Measurements from ENCODE around the gene ZNF70. TPM values are rescaled to one million over a fixed set of nuclear protein-coding genes. Genes with fewer than 3 reads are reported as not detected.
A peak's percentile ranks its signal among the peaks of the same experiment; 100 is the strongest.

The ZNF70 gene
- total RNA-seq, 2 donors from 2014 or later, result 2.8 to 3.5 TPM

GRCh38 chr22:23751441-23751996 is 607 bp upstream of the ZNF70 start:
- H3K4me3 ChIP-seq, result peak overlapping the region; percentile 44
- H3K9ac ChIP-seq (ENCODE audit: low read depth in 2 of 2, low read length in 2 of 2), result peak overlapping the region; percentile 86 to 87
- peak; percentile 59 for DNase-seq
- intact Hi-C loops (cut with DNase I), result no loop called here
- peak overlapping the region; percentile 92 for H3K27ac ChIP-seq
- no peaks in the 10 kb centered on the region for H3K36me3 ChIP-seq
- no peaks in the 10 kb centered on the region for H3K27me3 ChIP-seq
- no peak for TF ChIP-seq CTCF (IDR thresholded peaks at IDR 0.05)
- no peaks in the 10 kb centered on the region for H3K4me1 ChIP-seq
- H3K9me3 ChIP-seq, result no peaks in the 10 kb centered on the region

GRCh38 chr22:23750367-23750713 is 572 bp downstream of the ZNF70 start:
- H3K4me3 ChIP-seq, result peak overlapping the region; percentile 44
- H3K4me1 ChIP-seq, result no peaks in the 10 kb centered on the region
- no peaks in the 10 kb centered on the region for H3K36me3 ChIP-seq
- TF ChIP-seq CTCF (IDR thresholded peaks at IDR 0.05), result no peak
- H3K9me3 ChIP-seq, result no peaks in the 10 kb centered on the region
- H3K27me3 ChIP-seq, result no peaks in the 10 kb centered on the region
- H3K27ac ChIP-seq, result no peak overlapping the region
- intact Hi-C loops (cut with DNase I), result no loop called here
- peak overlapping the region; percentile 80 to 82 for H3K9ac ChIP-seq (ENCODE audit: low read depth in 2 of 2, low read length in 2 of 2)
- no peak for DNase-seq

GRCh38 chr22:23749841-23750301 is 1.0 kb downstream of the ZNF70 start:
- no peak for TF ChIP-seq CTCF (IDR thresholded peaks at IDR 0.05)
- Histone ChIP-seq H3K36me3 (no peaks in the 10 kb centered on the region), H3K4me1 (no peaks in the 10 kb centered on the region), H3K9me3 (no peaks in the 10 kb centered on the region), H3K9ac (ENCODE audit: low read depth in 2 of 2, low read length in 2 of 2) (no peak overlapping the region), H3K27ac (no peak overlapping the region), H3K4me3 (no peak overlapping the region), H3K27me3 (no peaks in the 10 kb centered on the region)
- no peak for DNase-seq
- intact Hi-C loops (cut with DNase I), result no loop called here

DNA sequence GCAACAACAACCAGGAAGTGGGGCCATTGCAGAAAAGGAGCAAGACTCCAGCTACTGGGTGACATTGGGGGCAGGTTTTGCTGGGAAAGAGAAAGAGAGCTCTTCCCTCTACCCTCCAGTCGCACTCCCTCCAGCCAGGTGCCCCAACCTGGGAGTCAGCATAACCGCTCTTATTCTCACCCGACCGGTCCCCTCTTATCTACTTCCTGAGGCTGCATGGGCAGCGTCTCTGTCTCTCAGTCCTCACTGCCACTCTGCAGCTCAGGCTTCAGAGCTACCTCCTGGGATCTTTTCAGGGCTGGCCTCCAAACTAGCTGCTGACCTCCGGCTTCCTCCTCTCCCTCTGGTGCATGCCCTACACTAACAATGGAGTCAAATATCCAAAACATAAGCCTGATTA is 5.1 kb downstream of the ZNF70 start:
- Histone ChIP-seq H3K4me3 (no peak overlapping the region), H3K4me1 (no peaks in the 10 kb centered on the region), H3K27me3 (no peaks in the 10 kb centered on the region), H3K9ac (ENCODE audit: low read depth in 2 of 2, low read length in 2 of 2) (no peak overlapping the region), H3K36me3 (no peaks in the 10 kb centered on the region), H3K9me3 (no peaks in the 10 kb centered on the region), H3K27ac (no peak overlapping the region)
- intact Hi-C loops (cut with DNase I), result no loop called here
- no peak for TF ChIP-seq CTCF (IDR thresholded peaks at IDR 0.05)
- no peak for DNase-seq

DNA sequence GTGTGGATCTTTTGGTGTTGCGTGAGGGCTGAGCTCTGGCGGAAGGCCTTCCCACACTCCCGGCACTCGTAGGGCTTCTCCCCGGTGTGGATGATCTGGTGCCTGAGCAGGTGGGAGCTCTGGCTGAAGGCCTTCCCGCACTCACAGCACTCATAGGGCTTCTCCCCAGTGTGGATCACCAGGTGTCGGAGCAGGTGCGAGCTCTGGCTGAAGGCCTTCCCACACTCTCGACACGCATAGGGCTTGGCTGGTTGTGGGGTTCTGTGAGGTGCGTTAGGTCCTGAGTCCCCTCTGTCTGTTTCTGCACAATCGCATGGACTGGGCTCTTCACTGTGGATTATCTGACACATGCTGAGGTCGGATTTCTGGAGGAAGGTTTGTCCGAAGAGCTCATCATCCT is 6.4 kb downstream of the ZNF70 start:
- no peaks in the 10 kb centered on the region for H3K9me3 ChIP-seq
- intact Hi-C loops (cut with DNase I), result no loop called here

More for the DNA sequence above, 6.4 kb downstream of the ZNF70 start:
- H3K9ac ChIP-seq (ENCODE audit: low read depth in 2 of 2, low read length in 2 of 2), result no peak overlapping the region
- TF ChIP-seq CTCF (IDR thresholded peaks at IDR 0.05), result no peak
- H3K36me3 ChIP-seq, result no peaks in the 10 kb centered on the region
- no peak for DNase-seq
- H3K27ac ChIP-seq, result no peak overlapping the region
- no peaks in the 10 kb centered on the region for H3K27me3 ChIP-seq
- H3K4me1 ChIP-seq, result no peaks in the 10 kb centered on the region
- no peak overlapping the region for H3K4me3 ChIP-seq

Measured in colonic mucosa (tissue), 4 donors.